GM19397 (cell line): ENCODE results near the gene FAR1.

Experiments
- ATAC-seq: cut with Tn5 transposase; IDR thresholded peaks from one replicate; pipeline ENCODE4 v1.9.1; 2021; ENCODE audit warnings: mild to moderate bottlenecking, moderate library complexity; ENCODE audit not compliant: unreplicated experiment

The FAR1 gene

DNA sequence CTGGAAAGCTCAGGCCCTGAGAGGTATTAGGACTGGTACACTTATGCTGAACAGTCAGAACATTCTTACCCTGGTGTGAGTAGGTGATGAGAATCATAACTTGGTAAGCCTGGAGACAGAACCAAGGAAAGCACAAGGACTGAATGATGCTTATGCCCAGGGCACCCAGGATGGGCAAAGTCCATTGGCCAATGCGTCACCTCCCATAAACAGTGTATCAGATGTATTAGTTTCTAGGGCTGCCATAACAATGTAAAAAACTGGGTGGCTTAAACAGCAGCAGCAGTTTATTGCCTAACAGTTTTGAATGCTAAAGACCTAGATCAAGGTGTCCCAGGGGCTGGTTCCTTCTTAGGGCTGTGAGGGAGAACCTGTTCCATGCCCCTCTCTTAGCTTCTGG is 107.0 kb downstream of the FAR1 start:
- no peak for ATAC-seq

DNA sequence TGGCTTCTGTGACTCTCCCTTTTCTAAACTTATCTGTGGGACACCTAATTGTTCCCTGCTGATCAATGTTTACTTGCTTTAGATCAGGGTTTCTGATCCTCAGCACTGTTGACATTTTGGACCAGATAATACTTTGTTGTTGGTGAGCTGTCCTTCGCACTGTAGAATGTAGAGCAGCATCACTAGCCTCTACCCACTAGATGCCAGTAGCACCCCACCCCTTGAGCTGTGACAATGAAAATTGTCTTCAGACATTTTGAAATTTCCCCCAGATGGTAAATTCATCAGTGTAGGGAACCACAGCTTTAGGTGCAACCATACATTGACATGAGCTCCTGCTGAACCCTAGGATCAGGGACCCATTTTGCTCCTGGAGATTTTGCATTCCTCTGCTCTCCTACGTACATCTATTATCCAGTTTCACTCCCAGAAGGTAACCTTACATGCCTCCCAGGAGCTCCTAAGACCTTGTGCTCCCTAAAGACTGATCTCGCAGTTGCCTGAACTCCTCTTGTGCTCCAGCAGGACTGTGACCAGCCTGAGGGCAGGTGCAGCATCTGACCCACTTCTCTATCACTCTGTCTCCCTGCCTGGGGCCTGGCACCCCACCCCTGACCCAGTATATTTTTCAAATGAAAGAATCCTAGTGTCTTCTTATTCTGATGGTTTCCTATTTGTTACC is 107.8 kb downstream of the FAR1 start:
- no peak for ATAC-seq

- no peak for ATAC-seq
These were observed 109.0 kb downstream of the FAR1 start for GRCh38 chr11:13777341-13777985.

GRCh38 chr11:13778345-13778744 is 109.9 kb downstream of the FAR1 start:
- ATAC-seq = no peak

DNA sequence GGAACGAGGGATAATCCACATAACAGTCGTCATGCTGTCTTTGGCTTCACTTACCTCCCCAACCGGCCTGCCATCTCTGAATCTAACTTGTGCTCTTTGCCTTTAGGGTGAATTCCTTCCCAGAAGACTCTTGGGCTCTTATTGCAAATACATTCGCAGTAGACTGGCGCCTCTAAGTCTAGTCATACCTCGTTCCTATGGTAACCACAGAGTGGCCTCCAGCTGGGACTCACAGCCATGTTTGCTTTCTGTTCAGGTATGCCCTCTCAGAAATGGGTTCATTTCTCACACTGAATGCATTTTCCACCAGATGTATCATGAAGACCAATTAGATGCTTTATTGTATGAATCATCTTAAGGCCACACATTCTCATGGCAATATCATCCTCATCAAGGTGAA is 112.7 kb downstream of the FAR1 start:
- no peak for ATAC-seq
